DOHH2 (cell line): ENCODE results near the gene DCST2.

Experiments used
- CTCF ChIP-seq: fragments of 200-600 bp; sonication (generic); IDR thresholded peaks from one replicate; pipeline ENCODE4 v1.5.1; 2014; ENCODE audit warnings: antibody characterized with exemption, mild to moderate bottlenecking, low read depth, low read length; ENCODE audit not compliant: poor library complexity, severe bottlenecking
- EZH2phosphoT487 ChIP-seq: fragments of 200-600 bp; sonication (generic); IDR thresholded peaks from 2 replicates; pipeline ENCODE4 v1.6.1; 2017; ENCODE audit warnings: borderline replicate concordance, mild to moderate bottlenecking, antibody characterized with exemption, low read length, moderate library complexity, mixed read lengths

DNA sequence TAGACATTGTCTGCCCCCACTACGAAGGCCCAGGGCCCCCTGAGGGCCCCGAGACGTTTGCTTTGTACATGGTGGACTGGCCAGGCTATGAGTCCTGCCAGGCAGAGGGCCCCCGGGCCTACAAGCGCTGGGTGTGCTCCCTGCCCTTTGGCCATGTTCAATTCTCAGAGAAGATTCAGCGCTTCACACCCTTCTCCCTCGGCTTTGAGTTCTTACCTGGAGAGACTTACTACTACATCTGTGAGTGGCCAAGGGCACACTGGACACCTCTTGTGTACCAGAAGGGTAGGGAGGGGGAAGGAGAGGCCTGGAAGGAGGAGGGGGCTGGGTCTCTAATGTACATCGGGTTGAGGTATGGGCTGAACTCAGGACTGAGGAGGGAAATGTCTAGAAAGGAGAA is 33.2 kb upstream of the DCST2 start:
- no peak for TF ChIP-seq CTCF
- TF ChIP-seq EZH2phosphoT487 = no peak
